HCT116 (cell line): Measurements from ENCODE around the gene BDKRB1.

Experiments used
- CTCF ChIP-seq, 3 experiments: fragments of 200-600 bp in 1 of 3; sonication (generic) in 1 of 3; IDR thresholded peaks in 2 of 3; conservative IDR thresholded peaks in 1 of 3; 2 replicates each; pipeline ENCODE4 v1.5.1; 2012 to 2017; ENCODE audit warnings: low read depth in 2 of 3, low read length in 2 of 3, antibody characterized with exemption in 1 of 3, borderline replicate concordance in 1 of 3, control low read depth in 1 of 3, mild to moderate bottlenecking in 1 of 3, mixed read lengths in 1 of 3, mixed run types in 1 of 3, moderate library complexity in 1 of 3; ENCODE audit not compliant: insufficient read depth in 1 of 3
- EZH2 ChIP-seq: fragments of 200-600 bp; sonication (generic); IDR thresholded peaks from 2 replicates; pipeline ENCODE4 v1.6.1; 2017; ENCODE audit warnings: antibody characterized with exemption, mixed run types
- POLR2A ChIP-seq: IDR thresholded peaks from 2 replicates; pipeline ENCODE4 v1.7.0; 2011; ENCODE audit warnings: borderline replicate concordance; ENCODE audit not compliant: insufficient read depth, insufficient read length; ENCODE audit errors: extremely low read depth

- TF ChIP-seq POLR2A (no peak), EZH2 (no peak), CTCF (IDR thresholded peaks at IDR 0.05 in 2 of 3, conservative IDR thresholded peaks at IDR 0.05 in 1 of 3; ENCODE audit: borderline replicate concordance in 1 of 3, insufficient read depth in 1 of 3, low read depth in 2 of 3, low read length in 2 of 3) (no peak)
These were observed 2.9 kb upstream of the BDKRB1 start for GRCh38 chr14:96252999-96253539.
